GM18868 (cell line): ENCODE measurements around the gene EFCAB11.
"Not testable (repeated sequence)": the region's sequence is repeated elsewhere in the genome, so short reads cannot be mapped to it uniquely, and the experiment has no call there.

Source experiments
- ATAC-seq: cut with Tn5 transposase; IDR thresholded peaks from one replicate; pipeline ENCODE4 v1.9.1; 2021; ENCODE audit warnings: mild to moderate bottlenecking, moderate library complexity; ENCODE audit not compliant: unreplicated experiment

EFCAB11 gene

GRCh38 chr14:89912667-89913211 is 41.8 kb downstream of the EFCAB11 start:
- ATAC-seq, result no peak

GRCh38 chr14:89912221-89912620 is 42.3 kb downstream of the EFCAB11 start:
- no peak for ATAC-seq

DNA sequence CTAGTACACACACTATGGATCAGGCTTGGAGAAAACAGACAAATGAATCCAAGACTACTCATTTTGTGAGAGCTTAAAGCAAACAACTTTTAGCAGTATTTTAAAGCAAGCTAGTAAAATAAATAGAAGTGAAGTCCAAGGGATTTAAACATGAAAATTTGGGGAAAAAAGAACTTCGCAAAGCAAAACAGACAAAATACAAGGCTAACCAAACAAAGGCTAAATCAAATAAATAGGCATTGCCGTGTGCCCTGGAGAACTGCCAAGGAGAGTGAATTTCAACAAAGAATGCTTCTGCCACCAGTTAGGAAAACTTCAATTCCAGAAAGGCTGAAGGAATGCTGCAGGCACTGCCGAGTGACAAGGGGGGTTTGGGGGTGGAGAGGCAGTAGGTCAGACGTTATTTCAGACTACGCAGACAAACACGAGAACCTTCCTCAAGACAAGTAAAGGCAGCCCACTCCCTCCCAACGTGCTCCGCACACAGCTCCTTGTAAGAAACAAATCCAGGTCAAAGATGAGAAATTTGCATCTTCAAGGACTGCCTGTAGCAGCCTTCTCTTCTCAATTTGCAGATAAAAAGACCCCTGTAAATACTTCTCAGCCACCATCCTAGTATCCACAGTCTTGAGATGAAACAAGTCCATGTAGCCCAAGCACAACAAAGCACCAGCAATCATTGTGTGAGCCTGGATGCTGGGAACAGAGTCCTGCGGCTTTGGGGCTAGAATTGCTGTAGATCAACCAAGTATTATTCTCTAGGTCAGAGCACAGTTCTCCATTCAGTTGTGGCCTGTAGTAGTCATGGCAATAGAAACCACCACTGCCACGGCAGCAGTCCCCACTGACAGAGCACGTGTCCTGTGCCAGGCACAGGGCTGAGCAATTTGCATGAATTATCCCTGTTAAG is 43.3 kb downstream of the EFCAB11 start:
- ATAC-seq, result peak; percentile 57

DNA sequence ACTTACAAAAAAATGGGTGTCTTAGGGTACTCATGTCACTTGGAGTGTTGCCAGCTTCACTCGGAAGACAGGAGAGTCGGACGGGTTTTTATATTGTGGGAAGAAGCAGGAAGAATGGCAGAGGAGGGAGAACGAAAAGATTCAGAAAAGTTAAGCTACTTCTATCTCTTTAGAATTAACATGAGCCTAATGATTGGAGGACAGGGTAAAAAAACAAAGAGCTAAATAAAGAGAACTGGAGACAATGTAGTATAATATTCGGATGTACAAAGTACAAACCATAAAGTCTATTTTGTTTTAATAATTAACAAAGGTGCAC is 43.9 kb downstream of the EFCAB11 start:
- no peak for ATAC-seq

DNA sequence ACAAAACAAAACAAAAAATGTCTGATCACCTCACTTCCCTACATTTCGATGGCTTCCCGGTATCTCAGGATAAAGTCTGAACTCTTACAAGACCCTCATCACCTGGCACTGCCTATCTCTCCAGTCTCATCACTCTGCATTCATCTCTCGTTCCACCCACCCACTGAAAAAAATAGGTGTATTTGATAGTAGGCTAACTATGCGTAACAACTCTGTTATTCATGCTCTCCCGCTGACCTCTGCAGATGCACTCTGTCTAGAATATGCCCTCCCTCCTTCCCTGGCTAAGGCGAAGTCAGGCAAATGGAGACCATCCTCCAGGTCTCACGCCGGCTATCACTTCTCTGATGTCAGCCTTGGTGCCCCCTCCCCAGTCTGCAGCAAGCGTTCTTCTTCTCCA is 44.9 kb downstream of the EFCAB11 start:
- no peak for ATAC-seq

DNA sequence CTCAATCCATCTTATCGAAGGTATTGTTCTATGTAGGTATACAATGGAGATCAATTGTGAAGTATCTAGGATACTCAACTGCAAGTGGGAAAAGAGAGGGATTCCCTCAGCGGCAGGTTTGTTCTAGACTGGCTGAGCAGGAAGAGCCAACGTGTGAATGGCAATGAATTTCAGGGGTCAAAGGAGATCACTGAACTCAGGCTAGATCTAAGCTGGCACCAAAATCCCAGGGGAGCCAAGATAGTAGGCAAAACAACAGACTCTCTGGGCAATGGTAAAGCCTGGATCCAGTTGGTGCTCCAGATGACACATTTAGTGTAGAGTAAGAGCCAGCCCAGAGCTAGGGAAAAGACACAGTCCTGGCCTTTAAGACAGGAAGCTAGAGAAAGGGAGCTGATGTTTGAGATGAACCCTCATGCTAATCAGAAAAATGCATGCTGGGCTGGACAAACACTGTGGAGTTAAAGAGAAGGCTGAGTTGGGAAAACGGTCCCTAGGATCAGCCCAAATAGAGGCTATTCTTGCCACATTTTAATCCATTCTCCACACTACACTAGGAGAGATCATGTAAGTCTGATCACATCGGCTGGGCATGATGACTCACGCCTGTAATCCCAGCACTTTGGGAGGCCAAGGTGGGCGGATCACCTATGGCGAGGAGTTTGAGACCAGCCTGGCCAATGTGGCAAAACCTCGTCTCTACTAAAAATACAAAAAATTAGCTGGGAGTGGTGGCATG is 45.6 kb downstream of the EFCAB11 start:
- ATAC-seq, result no peak

- ATAC-seq, result no peak
Observed at GRCh38 chr14:89907655-89908054, 46.9 kb downstream of the EFCAB11 start.

DNA sequence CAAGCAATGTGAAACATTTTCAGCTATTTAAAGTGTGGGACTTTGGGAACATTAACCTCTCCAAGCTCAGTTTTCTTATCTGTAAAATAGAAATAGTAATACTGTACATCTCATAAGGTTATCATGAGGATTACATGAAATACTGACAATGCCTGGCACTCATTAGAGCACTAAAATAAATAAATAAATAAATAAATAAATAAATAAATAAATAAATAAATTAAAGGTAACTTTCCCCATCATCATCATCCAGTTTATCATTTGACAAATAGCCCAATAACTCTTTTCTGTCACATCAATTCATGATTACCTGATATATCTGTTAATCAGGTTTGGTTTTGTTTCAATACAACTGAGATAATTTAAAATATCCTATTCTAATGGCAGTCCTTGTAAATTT is 48.5 kb downstream of the EFCAB11 start:
- no peak for ATAC-seq

DNA sequence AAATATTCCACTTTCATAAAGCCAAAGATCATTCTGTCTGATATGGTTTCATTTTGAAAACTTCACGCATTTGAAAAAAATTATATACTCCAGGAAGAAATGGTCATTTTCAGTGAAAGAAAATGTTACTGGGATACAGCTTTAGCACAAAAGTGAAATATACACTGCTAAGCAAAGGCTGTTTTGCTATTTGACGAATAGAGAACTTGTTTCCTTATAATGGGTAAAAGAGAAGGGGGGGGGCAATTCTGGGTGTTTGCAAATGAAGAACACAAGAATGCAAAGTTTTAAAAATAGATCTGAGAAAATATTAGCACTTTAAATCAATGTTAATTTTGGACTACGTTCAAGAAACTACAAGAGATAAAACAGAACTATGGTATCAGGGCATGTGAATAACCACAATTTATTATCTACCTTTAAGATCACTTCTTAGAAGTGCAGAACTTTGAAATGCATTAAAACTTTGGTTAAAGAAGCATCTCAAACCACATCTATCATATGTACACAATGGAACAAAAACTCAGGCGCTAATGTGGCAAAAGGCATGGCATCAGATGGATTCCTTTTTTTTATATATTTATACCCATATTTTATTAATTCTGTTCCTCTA is 51.1 kb downstream of the EFCAB11 start:
- no peak for ATAC-seq

DNA sequence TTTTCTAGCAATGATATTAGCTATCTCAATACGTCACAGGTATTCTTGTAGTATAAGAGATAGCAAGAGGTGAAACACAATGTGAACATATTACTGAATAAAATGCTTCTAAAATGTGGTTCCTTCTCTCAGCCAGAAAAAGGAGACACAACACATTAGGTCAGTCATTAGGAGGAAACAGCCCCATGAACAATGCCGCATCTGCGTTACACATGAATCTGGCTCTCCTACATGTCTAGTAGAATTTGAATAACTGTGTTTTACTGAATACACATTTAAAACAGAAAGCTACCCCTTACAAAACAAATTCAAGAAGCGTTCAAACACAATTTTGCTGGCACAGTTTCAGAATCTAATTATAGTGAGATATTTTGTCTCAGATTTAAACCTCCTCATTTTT is 51.6 kb downstream of the EFCAB11 start:
- ATAC-seq, result no peak

GRCh38 chr14:89900802-89901201 is 53.7 kb downstream of the EFCAB11 start:
- no peak for ATAC-seq

- no peak for ATAC-seq
Observed at GRCh38 chr14:89899917-89900663, 54.4 kb downstream of the EFCAB11 start.

DNA sequence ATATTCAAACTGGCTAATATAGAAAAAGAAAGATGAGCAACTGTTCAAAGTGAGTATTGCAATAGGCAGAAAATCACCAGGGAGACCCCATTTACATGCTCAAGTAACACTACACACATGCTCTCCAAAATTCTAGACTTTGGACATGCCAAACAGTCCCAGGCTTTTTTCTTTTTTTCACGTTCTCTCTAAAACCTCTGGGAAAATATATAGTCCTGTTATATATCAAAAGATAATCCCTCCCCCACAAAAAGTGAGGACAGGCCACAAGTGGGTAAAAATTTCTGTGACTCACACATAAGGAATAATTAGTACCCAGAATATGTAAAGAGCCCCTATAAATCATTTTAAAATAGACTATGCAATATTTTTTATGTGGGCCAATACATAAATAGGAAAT is 55.2 kb downstream of the EFCAB11 start:
- no peak for ATAC-seq

DNA sequence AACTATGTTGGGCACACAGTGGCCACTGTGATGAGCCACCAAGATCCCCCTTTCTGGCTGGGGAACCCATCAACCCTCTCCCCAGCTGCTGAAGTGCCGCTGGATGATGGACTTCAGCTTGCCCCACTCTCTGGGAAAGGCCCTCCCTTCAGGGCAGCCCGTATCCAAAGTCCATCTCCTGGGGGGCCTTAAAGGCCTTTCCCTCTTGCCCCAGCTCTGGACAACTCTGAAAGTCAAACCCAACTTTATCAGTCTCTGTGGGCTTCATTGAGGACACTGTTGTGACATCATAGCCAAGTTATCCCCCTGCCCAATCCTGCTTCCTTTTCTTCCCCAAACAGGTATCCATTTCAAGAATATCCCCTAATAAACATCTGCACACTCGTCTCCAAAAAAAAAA is 61.1 kb downstream of the EFCAB11 start:
- not testable (repeated sequence) for ATAC-seq

- no peak for ATAC-seq
Observed at GRCh38 chr14:89892953-89893352, 61.6 kb downstream of the EFCAB11 start.

DNA sequence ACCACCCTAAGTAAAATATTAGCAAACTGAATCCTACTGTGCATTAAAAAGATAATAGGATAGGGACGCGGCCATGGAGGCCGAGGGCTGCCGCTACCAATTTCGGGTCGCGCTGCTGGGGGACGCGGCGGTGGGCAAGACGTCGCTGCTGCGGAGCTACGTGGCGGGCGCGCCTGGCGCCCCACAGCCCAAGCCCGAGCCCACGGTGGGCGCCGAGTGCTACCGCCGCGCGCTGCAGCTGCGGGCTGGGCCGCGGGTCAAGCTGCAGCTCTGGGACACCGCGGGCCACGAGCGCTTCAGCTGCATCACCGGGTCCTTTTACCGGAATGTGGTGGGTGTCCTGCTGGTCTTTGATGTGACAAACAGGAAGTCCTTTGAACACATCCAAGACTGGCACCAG is 62.8 kb downstream of the EFCAB11 start:
- not testable (repeated sequence) for ATAC-seq

DNA sequence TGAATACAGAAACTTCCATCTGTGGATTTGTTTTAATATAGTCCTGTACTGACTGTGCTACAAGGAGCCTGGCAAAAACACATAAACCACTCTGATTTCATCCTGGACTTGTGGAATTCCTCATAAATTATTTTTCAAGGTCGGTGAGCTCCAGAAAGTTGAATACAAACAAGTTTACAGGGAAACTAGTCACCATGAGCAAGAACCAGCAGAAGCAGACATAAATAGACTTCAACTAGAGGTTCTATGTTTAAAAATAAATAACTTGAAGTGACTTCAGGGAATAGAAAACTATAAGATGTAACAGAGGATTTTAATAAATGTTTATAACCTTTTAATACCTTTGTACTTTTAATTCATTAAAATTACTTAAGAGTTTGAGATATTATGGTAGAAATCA is 63.5 kb downstream of the EFCAB11 start:
- ATAC-seq, result no peak

DNA sequence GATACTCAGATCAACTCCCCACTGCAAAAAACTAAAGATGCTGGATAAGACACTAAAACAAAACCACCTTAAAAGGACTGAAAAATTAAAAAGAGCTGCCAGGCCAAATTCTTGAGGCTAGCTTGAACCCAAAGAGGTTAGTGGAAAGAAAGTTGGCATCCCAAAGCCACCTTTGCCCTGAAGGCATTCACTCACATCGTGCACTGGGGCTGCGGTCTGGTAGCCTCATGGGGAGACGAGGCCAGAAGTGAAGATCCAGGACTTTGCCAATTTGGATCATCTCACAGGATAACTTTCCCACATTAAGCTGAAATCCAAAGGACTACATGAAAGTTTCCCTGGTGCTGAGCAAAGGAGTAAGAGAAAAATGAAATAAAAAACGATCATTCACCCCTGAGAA is 63.9 kb downstream of the EFCAB11 start:
- no peak for ATAC-seq

GRCh38 chr14:89889626-89890025 is 64.9 kb downstream of the EFCAB11 start:
- no peak for ATAC-seq

DNA sequence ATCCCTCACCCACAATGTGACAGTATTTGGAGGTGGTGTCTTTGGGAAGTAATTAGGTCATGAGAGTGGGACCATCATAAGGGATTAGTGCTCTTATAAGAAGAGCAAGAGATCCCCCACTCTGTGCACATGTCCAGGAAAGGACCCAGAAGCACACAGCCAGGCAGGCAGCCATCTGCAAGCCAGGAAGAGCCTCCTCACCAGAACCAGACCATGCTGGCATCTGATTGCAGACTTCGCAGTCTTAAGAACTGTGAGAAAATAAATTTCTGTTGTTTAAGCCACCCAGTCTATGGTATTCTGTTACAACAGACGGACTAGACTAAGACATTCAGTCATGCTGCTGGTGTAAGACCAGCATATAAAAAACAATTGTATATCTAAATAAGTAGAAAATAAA is 69.8 kb downstream of the EFCAB11 start:
- ATAC-seq, result no peak

DNA sequence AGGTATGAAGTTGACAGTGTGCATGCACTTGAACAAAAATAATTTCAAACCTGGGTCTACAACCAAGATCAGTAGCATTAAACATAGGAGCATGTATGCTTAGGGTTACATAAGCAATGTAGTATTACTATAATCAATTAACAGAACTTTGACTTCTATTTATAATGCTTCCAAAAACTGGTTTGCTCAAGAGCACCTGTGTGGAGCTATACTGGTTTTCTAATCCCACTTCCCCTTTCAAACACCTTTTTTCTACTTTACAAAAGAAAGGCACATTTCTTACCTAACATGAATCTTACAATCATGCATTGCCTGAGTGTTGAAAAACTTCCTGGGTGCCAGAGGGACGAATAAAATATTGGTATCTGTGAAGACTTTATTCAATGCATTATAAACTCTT is 72.7 kb downstream of the EFCAB11 start:
- ATAC-seq, result peak; percentile 58
